Kidney (tissue), 14 donors: ENCODE measurements around the gene RASIP1. TPM values are rescaled to one million over a fixed set of nuclear protein-coding genes. Genes with fewer than 3 reads are reported as not detected.

Experiments
- DNase-seq, 5 donors: peaks; one replicate each; pipeline ENCODE4 v3.0.0-alpha.2; 2013 to 2020
- FAIRE-seq: peaks from 2 replicates; lab custom pipeline; 2012; peaks lifted over from hg19 to GRCh38; lab: Jason Lieb, UNC
- H3K27ac ChIP-seq, 2 donors: one replicate each; pipeline ENCODE4 v1.7.0; 2013; ENCODE audit warnings: low read depth in 2 of 2, low read length in 2 of 2, inconsistent platforms in 1 of 2
- H3K27me3 ChIP-seq: one replicate; pipeline ENCODE4 v1.7.1; 2013; ENCODE audit warnings: low read length, inconsistent platforms; ENCODE audit not compliant: control insufficient read depth, insufficient read depth
- H3K36me3 ChIP-seq, 3 donors: one replicate each; pipeline versions ENCODE4 v1.7.0 to v1.7.1; 2013; ENCODE audit warnings: low read length in 3 of 3, control low read depth in 1 of 3, inconsistent platforms in 1 of 3; ENCODE audit not compliant: insufficient read depth in 3 of 3, control insufficient read depth in 2 of 3
- H3K4me1 ChIP-seq, 3 donors: one replicate each; pipeline versions ENCODE4 v1.7.0 to v1.7.1; 2013; ENCODE audit warnings: low read length in 3 of 3, inconsistent platforms in 1 of 3, low read depth in 1 of 3; ENCODE audit not compliant: control insufficient read depth in 2 of 3, insufficient read depth in 2 of 3
- H3K4me3 ChIP-seq, 3 donors: one replicate each; pipeline versions ENCODE4 v1.7.0 to v1.8.1; 2013; ENCODE audit warnings: low read length in 3 of 3, control low read depth in 1 of 3, inconsistent platforms in 1 of 3
- H3K9ac ChIP-seq, 3 donors: one replicate each; pipeline versions ENCODE4 v1.7.0 to v1.7.1; 2013; ENCODE audit warnings: low read length in 3 of 3, control low read depth in 1 of 3, inconsistent platforms in 1 of 3
- H3K9me3 ChIP-seq, 3 donors: one replicate each; pipeline versions ENCODE4 v1.7.0 to v1.7.1; 2013; ENCODE audit warnings: low read length in 3 of 3, control low read depth in 1 of 3, inconsistent platforms in 1 of 3; ENCODE audit not compliant: control insufficient read depth in 2 of 3, insufficient read depth in 1 of 3
- CTCF ChIP-seq: IDR thresholded peaks from 3 replicates; pipeline ENCODE4 v1.5.1; 2012; ENCODE audit warnings: mild to moderate bottlenecking, moderate library complexity, borderline replicate concordance; ENCODE audit not compliant: insufficient read depth; ENCODE audit errors: extremely low read depth
- intact Hi-C: fragments of 100-400 bp; cut with DNase I; formaldehyde crosslinking; loops from one replicate; pipeline ENCODE4 v1.11.1; 2022
- polyA plus RNA-seq: library from polyadenylated mRNA; stranded (reverse); fragments of 350-450 nt; fragmentation: Illumina TruSeq; extraction: RNeasy Lipid Tissue Mini Kit (QIAGEN cat#74804); gene quantifications from one replicate; pipeline ENCODE4 v1.2.3, GENCODE V29; 2014; ENCODE audit warnings: low read depth, low replicate concordance; ENCODE audit not compliant: insufficient read depth
- total RNA-seq: library from RNA; stranded (reverse); fragmentation: NEBNext Ultra II Directional; extraction: Animal tissue kit (Norgen Biotek cat#: 25700); gene quantifications from one replicate; pipeline ENCODE4 v1.2.1, GENCODE V29; 2021
- donor health status: control.
- donor health status: control.
- donor health status: control.
- donor health status: control.
- donor health status: control.
- donor health status: DM: yes; HTN: yes; CAD: no.
- donor health status: Normal renal cell carcinoma (clear cell type).

The RASIP1 gene
- total and polyA plus RNA-seq, 2 donors from 2014 or later, result 13.6 to 23.3 TPM

GRCh38 chr19:48686088-48686487, 54.3 kb downstream of the RASIP1 start:
- Histone ChIP-seq H3K4me1 (no peaks in the 10 kb centered on the region), H3K4me3 (no peak overlapping the region), H3K9me3 (no peaks in the 10 kb centered on the region), H3K9ac (no peak overlapping the region), H3K36me3 (no peaks in the 10 kb centered on the region), H3K27me3 (no peaks in the 10 kb centered on the region), H3K27ac (no peak overlapping the region)
- intact Hi-C loops, result no loop called here
- no peak for DNase-seq
- no peak for FAIRE-seq
- TF ChIP-seq CTCF, result no peak

GRCh38 chr19:48685583-48685982, 54.8 kb downstream of the RASIP1 start:
- no peak for TF ChIP-seq CTCF
- no peak overlapping the region for H3K4me3 ChIP-seq
- no peaks in the 10 kb centered on the region for H3K27me3 ChIP-seq
- DNase-seq (no peak), FAIRE-seq (no peak)
- no peak overlapping the region for H3K9ac ChIP-seq
- H3K36me3 ChIP-seq, result no peaks in the 10 kb centered on the region
- no peaks in the 10 kb centered on the region for H3K9me3 ChIP-seq
- intact Hi-C loops, result no loop called here
- no peak overlapping the region for H3K27ac ChIP-seq
- peaks cover 0 to 2% (median 0%) of the 10 kb centered on the region in 3 donors for H3K4me1 ChIP-seq

GRCh38 chr19:48683349-48683748, 57.1 kb downstream of the RASIP1 start:
- peak overlapping the region in 2 of 3 donors; percentile 35 to 62 for H3K4me3 ChIP-seq

More at GRCh38 chr19:48683349-48683748, 57.1 kb downstream of the RASIP1 start:
- Histone ChIP-seq H3K27ac (no peak overlapping the region), H3K9ac (peak overlapping the region in 1 of 3 donors; percentile 30), H3K27me3 (no peaks in the 10 kb centered on the region), H3K36me3 (no peaks in the 10 kb centered on the region), H3K4me1 (peaks cover 0 to 2% (median 0%) of the 10 kb centered on the region in 3 donors), H3K9me3 (no peaks in the 10 kb centered on the region)
- no peak for TF ChIP-seq CTCF
- FAIRE-seq (no peak), DNase-seq (peak; percentile 69 to 83 (median 76))
- intact Hi-C loops, result no loop called here
